Heart left ventricle (tissue), 13 donors: ENCODE results near the gene METRNL.
"Not testable (repeated sequence)": the region's sequence is repeated elsewhere in the genome, so short reads cannot be mapped to it uniquely, and the experiment has no call there.

Experiments
- CTCF ChIP-seq, 12 donors: fragments of 200-600 bp; sonication (generic) in 4 of 12; IDR thresholded peaks; one replicate each; pipeline versions ENCODE4 v1.5.0 to v1.8.0; 2018 to 2022; ENCODE audit warnings: antibody characterized with exemption in 12 of 12, mild to moderate bottlenecking in 5 of 12
- POLR2A ChIP-seq, 2 donors: fragments of 450-650 bp; IDR thresholded peaks; one replicate each; pipeline ENCODE4 v1.6.1; 2017; ENCODE audit warnings: antibody characterized with exemption in 2 of 2, mild to moderate bottlenecking in 2 of 2, moderate library complexity in 2 of 2
- donor health status: ischemic (EF 13 %, LVEDD 7.1; RV severe dilation, severe dysfunction).
- donor health status: DM: no; HTN: yes; CAD: no.
- donor health status: DM: no; HTN: no; CAD: no.
- donor health status: ischemic (EF 25% LVEDD 6.9; RV normal size, moderate dysfunction).
- donor health status: ischemic (EF 25% LVEDD 5.7; RV mildly dilated, moderate dysfunction).
- donor health status: ischemic (EF 35%, LVEDD 5.7; RV mildly dilated, moderate dysfunction).
- donor health status: nonischemic (EF 11% LVEDD 7.7; RV severe dilation, severe dysfunction).
- donor health status: DM: yes; HTN: yes; CAD: no.
- donor health status: PGD.
- donor health status: ischemic (EF 29% LVEDD 5.4; RV normal size, mild dysfunction).
- donor health status: nonischemic (EF 23%, LVEDD 6.1; RV moderate dilation, normal function).

- not testable (repeated sequence) for TF ChIP-seq CTCF, POLR2A (IDR thresholded peaks at IDR 0.05)
Measured at GRCh38 chr17:83134456-83134855, 55.0 kb downstream of the METRNL start.
